Sigmoid colon (tissue), 7 donors: ENCODE results near the gene FGF5. TPM values are rescaled to one million over a fixed set of nuclear protein-coding genes. Genes with fewer than 3 reads are reported as not detected.
A peak's percentile ranks its signal among the peaks of the same experiment; 100 is the strongest.

Experiments used
- DNase-seq: peaks from one replicate; pipeline ENCODE4 v3.0.0-alpha.2; 2019
- H3K27ac ChIP-seq, 4 donors: fragments of 200-600 bp; sonication (generic); one replicate each; pipeline ENCODE4 v1.5.1; 2016 to 2019; ENCODE audit warnings: mild to moderate bottlenecking in 1 of 4
- H3K27me3 ChIP-seq, 3 donors: fragments of 200-600 bp; sonication (generic); one replicate each; pipeline ENCODE4 v1.5.1; 2019; ENCODE audit warnings: mild to moderate bottlenecking in 1 of 3
- H3K36me3 ChIP-seq, 4 donors: fragments of 200-600 bp; sonication (generic); one replicate each; pipeline ENCODE4 v1.5.1; 2016 to 2019
- H3K4me1 ChIP-seq, 4 donors: fragments of 200-600 bp; sonication (generic); one replicate each; pipeline ENCODE4 v1.5.1; 2017 to 2019
- H3K4me3 ChIP-seq, 4 donors: fragments of 200-600 bp; sonication (generic); one replicate each; pipeline ENCODE4 v1.5.1; 2017 to 2019; ENCODE audit warnings: mild to moderate bottlenecking in 2 of 4, moderate library complexity in 1 of 4
- H3K9me3 ChIP-seq, 4 donors: fragments of 200-600 bp in 3 of 4; sonication (generic) in 3 of 4; one replicate each; pipeline versions ENCODE4 v1.5.1 to v1.6.1; 2013 to 2019
- CTCF ChIP-seq, 4 experiments: fragments of 450-650 bp in 3 of 4; fragments of 200-600 bp in 1 of 4; IDR thresholded peaks; one replicate each; pipeline ENCODE4 v1.5.1; 2016 to 2019; ENCODE audit warnings: antibody characterized with exemption in 4 of 4, mild to moderate bottlenecking in 3 of 4, moderate library complexity in 2 of 4
- EP300 ChIP-seq, 4 donors: sonication (generic); formaldehyde crosslinking; IDR thresholded peaks; one replicate each; pipeline ENCODE4 v1.6.1; 2017; ENCODE audit warnings: antibody characterized with exemption in 4 of 4
- POLR2A ChIP-seq, 2 donors: fragments of 450-650 bp; IDR thresholded peaks; one replicate each; pipeline ENCODE4 v1.6.1; 2016; ENCODE audit warnings: antibody characterized with exemption in 2 of 2, mild to moderate bottlenecking in 2 of 2, moderate library complexity in 2 of 2
- POLR2AphosphoS5 ChIP-seq, 4 donors: sonication (generic); formaldehyde crosslinking; IDR thresholded peaks; one replicate each; pipeline ENCODE4 v1.6.1; 2017; ENCODE audit warnings: antibody characterized with exemption in 4 of 4
- WGBS, 2 donors: extraction: QIAGEN DNeasy Blood & Tissue Kit; methylation state at CpG; one replicate each; pipeline ENCODE4 v1.1.7; 2013; 5-methylcytosine and 5-hydroxymethylcytosine counted together
- intact Hi-C: fragments of 100-400 bp; cut with DNase I; formaldehyde crosslinking; loops from one replicate; pipeline ENCODE4 v1.15.1; 2023
- polyA plus RNA-seq, 3 donors: library from polyadenylated mRNA; stranded (reverse); fragments of 200-250 nt; gene quantifications; one replicate each; pipeline ENCODE4 v1.2.3, GENCODE V29; 2013
- total RNA-seq, 4 donors: library from RNA; depleted of rRNA; stranded (reverse); fragments of >200 nt; gene quantifications; one replicate each; pipeline ENCODE4 v1.1.0, GENCODE V29; 2016
- donor health status: healthy with polysubstance abuse.
- donor health status: Bipolar disorder and iron deficiency.
- donor health status: healthy.

The FGF5 gene
- total and polyA plus RNA-seq, 7 donors, result 0.03 to 6.2 (median 1.1) TPM; not detected in 2

- no peaks in the 10 kb centered on the region for H3K27me3 ChIP-seq
- H3K4me1 ChIP-seq, result peaks cover 0 to 17% (median 9%) of the 10 kb centered on the region in 4 donors
- no peaks in the 10 kb centered on the region for H3K9me3 ChIP-seq
- no peak for DNase-seq
- WGBS, 2 donors, result 61 to 77% methylated on average over 1 of the region's 1 CpG
- H3K36me3 ChIP-seq, result no peaks in the 10 kb centered on the region
- no peak overlapping the region for H3K4me3 ChIP-seq
- TF ChIP-seq CTCF (IDR thresholded peaks at IDR 0.05) (no peak), POLR2AphosphoS5 (IDR thresholded peaks at IDR 0.05) (no peak), EP300 (IDR thresholded peaks at IDR 0.05) (no peak), POLR2A (IDR thresholded peaks at IDR 0.05) (no peak)
- H3K27ac ChIP-seq, result peak overlapping the region in 1 of 4 donors; percentile 58
- intact Hi-C loops, result loop anchor here (10.0 kb wide), 1 partner anchor 130 kb away; no protein-coding TSS in a partner anchor
Measured at GRCh38 chr4:80334568-80334967, 68.1 kb downstream of the FGF5 start.

- 4 to 11% methylated on average over 3 of the region's 3 CpGs for WGBS, 2 donors
- no peaks in the 10 kb centered on the region for H3K36me3 ChIP-seq
- no peaks in the 10 kb centered on the region for H3K27me3 ChIP-seq
- peak overlapping the region; percentile 34 to 65 (median 58) for H3K4me3 ChIP-seq
- no peaks in the 10 kb centered on the region for H3K9me3 ChIP-seq
- DNase-seq, result no peak
- H3K4me1 ChIP-seq, result peaks cover 0 to 17% (median 9%) of the 10 kb centered on the region in 4 donors
- TF ChIP-seq EP300 (IDR thresholded peaks at IDR 0.05) (no peak), POLR2A (IDR thresholded peaks at IDR 0.05) (no peak), CTCF (IDR thresholded peaks at IDR 0.05) (no peak), POLR2AphosphoS5 (IDR thresholded peaks at IDR 0.05) (no peak)
- peak overlapping the region in 1 of 4 donors; percentile 58 for H3K27ac ChIP-seq
- intact Hi-C loops, result loop anchor here (5.0 to 10.0 kb wide), 4 partner anchors 113 to 1398 kb away; partner anchors contain the start of gene PAQR3
Measured at GRCh38 chr4:80335226-80335553, 68.7 kb downstream of the FGF5 start.

GRCh38 chr4:80335554-80336358 is 69.3 kb downstream of the FGF5 start, which contains the start of gene CFAP299:
Gene CFAP299 (plus strand): TSS chr4:80335730.
- Histone ChIP-seq H3K4me3 (peak within 1 kb of the TSS; percentile 34 to 65 (median 58)), H3K36me3 (no peaks in the 10 kb centered on the region), H3K4me1 (peaks cover 0 to 17% (median 9%) of the 10 kb centered on the region in 4 donors), H3K27me3 (no peaks in the 10 kb centered on the region), H3K27ac (peak within 1 kb of the TSS in 3 of 4 donors; percentile 13 to 58 (median 39)), H3K9me3 (no peaks in the 10 kb centered on the region)
- intact Hi-C loops, result loop anchor here (5.0 to 10.0 kb wide), 4 partner anchors 113 to 1398 kb away; partner anchors contain the start of gene PAQR3
- TF ChIP-seq CTCF (IDR thresholded peaks at IDR 0.05) (peak in 3 of 4 experiments; percentile 11 to 54 (median 42)), POLR2A (IDR thresholded peaks at IDR 0.05) (no peak), POLR2AphosphoS5 (IDR thresholded peaks at IDR 0.05) (no peak), EP300 (IDR thresholded peaks at IDR 0.05) (no peak)
- 1% methylated on average over 49 of the region's 49 CpGs for whole genome bisulfite sequencing, 2 donors
- peak; percentile 82 for DNase-seq

- Histone ChIP-seq H3K4me1 (peaks cover 0 to 17% (median 9%) of the 10 kb centered on the region in 4 donors), H3K9me3 (peaks cover 0 to under 1% (median 0%) of the 10 kb centered on the region in 4 donors), H3K4me3 (peak overlapping the region in 2 of 4 donors; percentile 59 to 65), H3K36me3 (no peaks in the 10 kb centered on the region), H3K27ac (no peak overlapping the region), H3K27me3 (no peaks in the 10 kb centered on the region)
- intact Hi-C loops, result loop anchor here (5.0 to 10.0 kb wide), 4 partner anchors 114 to 1399 kb away; partner anchors contain the start of gene PAQR3
- 10 to 14% methylated on average over 10 of the region's 10 CpGs for WGBS, 2 donors
- DNase-seq, result peak; percentile 57
- TF ChIP-seq CTCF (IDR thresholded peaks at IDR 0.05), result no peak
Measured at GRCh38 chr4:80336582-80336981, 70.1 kb downstream of the FGF5 start.
